Measurements from ENCODE around the gene ZFYVE28.

The ZFYVE28 gene

GRCh38 chr4:2249526-2250356 is 168.7 kb downstream of the ZFYVE28 start:
- no peak overlapping the region for H3K4me3 ChIP-seq (ENCODE audit: low read depth in 1 of 2, low read length in 1 of 2)
- H3K9me3 ChIP-seq = no peaks in the 10 kb centered on the region
- H3K36me3 ChIP-seq = peaks cover 80% of the 10 kb centered on the region

GRCh38 chr4:2248821-2249261 is 169.6 kb downstream of the ZFYVE28 start:
- TF ChIP-seq CTCF (IDR thresholded peaks at IDR 0.05) = no peak
- H3K36me3 ChIP-seq = peaks cover 72% of the 10 kb centered on the region
- no peak overlapping the region for H3K4me3 ChIP-seq (ENCODE audit: low read depth in 1 of 2, low read length in 1 of 2)
- no peaks in the 10 kb centered on the region for H3K9me3 ChIP-seq
- no peaks in the 10 kb centered on the region for H3K4me1 ChIP-seq (ENCODE audit: control insufficient read depth in 1 of 2, insufficient read depth in 1 of 2, low read depth in 1 of 2, low read length in 1 of 2)
- no peaks in the 10 kb centered on the region for H3K27me3 ChIP-seq
- no peak overlapping the region for H3K27ac ChIP-seq

More at GRCh38 chr4:2249526-2250356, 168.7 kb downstream of the ZFYVE28 start:
- Histone ChIP-seq H3K4me1 (ENCODE audit: control insufficient read depth in 1 of 2, insufficient read depth in 1 of 2, low read depth in 1 of 2, low read length in 1 of 2) (no peaks in the 10 kb centered on the region), H3K27ac (no peak overlapping the region), H3K27me3 (no peaks in the 10 kb centered on the region)
- TF ChIP-seq CTCF (IDR thresholded peaks at IDR 0.05) = no peak

GRCh38 chr4:2248044-2248780 is 170.2 kb downstream of the ZFYVE28 start:
- Histone ChIP-seq H3K27ac (no peak overlapping the region), H3K27me3 (no peaks in the 10 kb centered on the region), H3K4me3 (ENCODE audit: low read depth in 1 of 2, low read length in 1 of 2) (no peak overlapping the region), H3K36me3 (peaks cover 66% of the 10 kb centered on the region), H3K9me3 (no peaks in the 10 kb centered on the region), H3K4me1 (ENCODE audit: control insufficient read depth in 1 of 2, insufficient read depth in 1 of 2, low read depth in 1 of 2, low read length in 1 of 2) (no peaks in the 10 kb centered on the region)
- TF ChIP-seq CTCF (IDR thresholded peaks at IDR 0.05) = no peak

- TF ChIP-seq CTCF (IDR thresholded peaks at IDR 0.05) = no peak
- peaks cover 1 to 2% of the 10 kb centered on the region in 2 experiments for H3K4me1 ChIP-seq (ENCODE audit: control insufficient read depth in 1 of 2, insufficient read depth in 1 of 2, low read depth in 1 of 2, low read length in 1 of 2)
- no peaks in the 10 kb centered on the region for H3K9me3 ChIP-seq
- no peaks in the 10 kb centered on the region for H3K27me3 ChIP-seq
- H3K4me3 ChIP-seq (ENCODE audit: low read depth in 1 of 2, low read length in 1 of 2) = no peak overlapping the region
- no peak overlapping the region for H3K27ac ChIP-seq
- H3K36me3 ChIP-seq = peaks cover 57% of the 10 kb centered on the region
Observed at GRCh38 chr4:2247128-2248043, 171.1 kb downstream of the ZFYVE28 start.

All from neutrophil (primary cell).